ENCODE data around the gene SOX14. TPM values are rescaled to one million over a fixed set of nuclear protein-coding genes. Genes with fewer than 3 reads are reported as not detected.
A peak's percentile ranks its signal among the peaks of the same experiment; 100 is the strongest.

SOX14 gene
- polyA plus RNA-seq, 1 donor from 2014 or later: not detected

- Histone ChIP-seq H3F3A (ENCODE audit: insufficient read depth, low read length, poor library complexity, severe bottlenecking) (no peaks in the 10 kb centered on the region), H3K4me3 (ENCODE audit: low read length) (no peak overlapping the region), H3K9me2 (ENCODE audit: insufficient read depth, low read length) (no peaks in the 10 kb centered on the region), H3K27me3 (ENCODE audit: insufficient read depth, low read depth, low read length) (peaks cover 100% of the 10 kb centered on the region), H3K4me2 (ENCODE audit: low read length) (no peak overlapping the region), H3K9ac (ENCODE audit: low read length) (no peak overlapping the region), H4K20me1 (ENCODE audit: insufficient read depth) (no peaks in the 10 kb centered on the region), H2AFZ (ENCODE audit: low read depth, low read length) (no peak overlapping the region), H3K79me2 (replicated peaks; ENCODE audit: insufficient read depth, low read length) (no peaks in the 10 kb centered on the region), H3K27ac (ENCODE audit: low read length) (no peak overlapping the region), H3K9me3 (ENCODE audit: low read length) (no peaks in the 10 kb centered on the region), H3K36me3 (ENCODE audit: insufficient read depth, low read length) (no peaks in the 10 kb centered on the region)
- TF ChIP-seq REST (IDR thresholded peaks at IDR 0.05; ENCODE audit: borderline replicate concordance): no peak
- TF ChIP-seq EZH2 (IDR thresholded peaks at IDR 0.05; ENCODE audit: borderline replicate concordance, insufficient read depth, low read length, poor library complexity, severe bottlenecking): no peak
- no peak for TF ChIP-seq POLR2AphosphoS5 (IDR thresholded peaks at IDR 0.05)
- no peak for TF ChIP-seq SMC3 (conservative IDR thresholded peaks at IDR 0.05; ENCODE audit: poor library complexity)
- TF ChIP-seq TAF1 (IDR thresholded peaks at IDR 0.05; ENCODE audit: low read depth): no peak
- TF ChIP-seq EP300 (conservative IDR thresholded peaks at IDR 0.05; ENCODE audit: poor library complexity, severe bottlenecking): no peak
- TF ChIP-seq MXI1 (conservative IDR thresholded peaks at IDR 0.05; ENCODE audit: poor library complexity, severe bottlenecking): no peak
- TF ChIP-seq RAD21 (conservative IDR thresholded peaks at IDR 0.05): no peak
Observed at GRCh38 chr3:137766041-137766875, 2.1 kb downstream of the SOX14 start.

- H3K4me2 ChIP-seq (ENCODE audit: low read length): no peak overlapping the region
- no peaks in the 10 kb centered on the region for H3K79me2 ChIP-seq (replicated peaks; ENCODE audit: insufficient read depth, low read length)
- H3K4me3 ChIP-seq (ENCODE audit: low read length): no peak overlapping the region
- no peak overlapping the region for H2AFZ ChIP-seq (ENCODE audit: low read depth, low read length)
- H3K27me3 ChIP-seq (ENCODE audit: insufficient read depth, low read depth, low read length): peaks cover 100% of the 10 kb centered on the region
- no peaks in the 10 kb centered on the region for H3K36me3 ChIP-seq (ENCODE audit: insufficient read depth, low read length)
- no peaks in the 10 kb centered on the region for H4K20me1 ChIP-seq (ENCODE audit: insufficient read depth)
- H3K9me2 ChIP-seq (ENCODE audit: insufficient read depth, low read length): no peaks in the 10 kb centered on the region
- no peak overlapping the region for H3K27ac ChIP-seq (ENCODE audit: low read length)
- no peak overlapping the region for H3K9ac ChIP-seq (ENCODE audit: low read length)
- no peaks in the 10 kb centered on the region for H3F3A ChIP-seq (ENCODE audit: insufficient read depth, low read length, poor library complexity, severe bottlenecking)
- TF ChIP-seq EZH2 (IDR thresholded peaks at IDR 0.05; ENCODE audit: borderline replicate concordance, insufficient read depth, low read length, poor library complexity, severe bottlenecking): peak; percentile 23
- no peak for TF ChIP-seq EP300 (conservative IDR thresholded peaks at IDR 0.05; ENCODE audit: poor library complexity, severe bottlenecking)
- no peak for TF ChIP-seq REST (IDR thresholded peaks at IDR 0.05; ENCODE audit: borderline replicate concordance)
- no peak for TF ChIP-seq SMC3 (conservative IDR thresholded peaks at IDR 0.05; ENCODE audit: poor library complexity)
- H3K9me3 ChIP-seq (ENCODE audit: low read length): no peaks in the 10 kb centered on the region
Observed at GRCh38 chr3:137766876-137767537, 2.9 kb downstream of the SOX14 start.
